Esophagus squamous epithelium (tissue), 5 donors: Measurements from ENCODE around the gene ATP11A. TPM values are rescaled to one million over a fixed set of nuclear protein-coding genes. Genes with fewer than 3 reads are reported as not detected.

ENCODE experiments used
- DNase-seq: peaks from one replicate; lab custom pipeline; 2025; lab: John Stamatoyannopoulos, UW
- H3K27ac ChIP-seq, 4 donors: fragments of 200-600 bp; sonication (generic); one replicate each; pipeline ENCODE4 v1.5.1; 2016 to 2019; ENCODE audit warnings: mild to moderate bottlenecking in 1 of 4
- H3K27me3 ChIP-seq, 4 donors: fragments of 200-600 bp; sonication (generic); 1 replicate in 3 of 4; 2 replicates in 1 of 4; pipeline versions ENCODE4 v1.5.1 to v1.6.0; 2017 to 2021; ENCODE audit warnings: antibody characterized with exemption in 1 of 4
- H3K36me3 ChIP-seq, 3 donors: fragments of 200-600 bp; sonication (generic); one replicate each; pipeline ENCODE4 v1.5.1; 2016 to 2019
- H3K4me1 ChIP-seq, 3 donors: fragments of 200-600 bp; sonication (generic); one replicate each; pipeline ENCODE4 v1.5.1; 2017 to 2019
- H3K4me3 ChIP-seq, 4 donors: fragments of 200-600 bp; sonication (generic); 1 replicate in 3 of 4; 2 replicates in 1 of 4; pipeline ENCODE4 v1.5.1; 2016 to 2019; ENCODE audit warnings: mild to moderate bottlenecking in 2 of 4, moderate library complexity in 1 of 4
- H3K9me3 ChIP-seq, 3 donors: fragments of 200-600 bp; sonication (generic); one replicate each; pipeline ENCODE4 v1.5.1; 2016 to 2019
- CTCF ChIP-seq, 6 experiments: fragments of 450-650 bp in 4 of 6; fragments of 200-600 bp in 2 of 6; sonication (generic) in 2 of 6; IDR thresholded peaks; one replicate each; pipeline ENCODE4 v1.5.1; 2016 to 2019; ENCODE audit warnings: antibody characterized with exemption in 6 of 6, mild to moderate bottlenecking in 4 of 6, moderate library complexity in 4 of 6
- POLR2A ChIP-seq, 4 donors: fragments of 450-650 bp; IDR thresholded peaks; one replicate each; pipeline ENCODE4 v1.6.1; 2017; ENCODE audit warnings: antibody characterized with exemption in 4 of 4, mild to moderate bottlenecking in 4 of 4, moderate library complexity in 3 of 4
- WGBS, 2 donors: methylation state at CpG; one replicate each; pipeline ENCODE4 v1.1.5; 2018; 5-methylcytosine and 5-hydroxymethylcytosine counted together
- intact Hi-C: fragments of 100-400 bp; cut with DNase I; formaldehyde crosslinking; loops from one replicate; pipeline ENCODE4 v1.15.0; 2022
- total RNA-seq, 4 donors: library from RNA; depleted of rRNA; stranded (reverse); fragments of >200 nt; gene quantifications; one replicate each; pipeline ENCODE4 v1.1.0, GENCODE V29; 2016
- donor health status: DM: yes; HTN: yes; CAD: no.

Gene ATP11A
- total RNA-seq, 4 donors from 2014 or later: 9.6 to 20.0 (median 16.1) TPM

- 88 to 94% methylated on average over 2 of the region's 2 CpGs for WGBS, 2 donors
- intact Hi-C loops: no loop called here
- TF ChIP-seq CTCF (IDR thresholded peaks at IDR 0.05) (no peak), POLR2A (IDR thresholded peaks at IDR 0.05) (no peak)
Measured at GRCh38 chr13:112924365-112924764, 234.5 kb downstream of the ATP11A start.

DNA sequence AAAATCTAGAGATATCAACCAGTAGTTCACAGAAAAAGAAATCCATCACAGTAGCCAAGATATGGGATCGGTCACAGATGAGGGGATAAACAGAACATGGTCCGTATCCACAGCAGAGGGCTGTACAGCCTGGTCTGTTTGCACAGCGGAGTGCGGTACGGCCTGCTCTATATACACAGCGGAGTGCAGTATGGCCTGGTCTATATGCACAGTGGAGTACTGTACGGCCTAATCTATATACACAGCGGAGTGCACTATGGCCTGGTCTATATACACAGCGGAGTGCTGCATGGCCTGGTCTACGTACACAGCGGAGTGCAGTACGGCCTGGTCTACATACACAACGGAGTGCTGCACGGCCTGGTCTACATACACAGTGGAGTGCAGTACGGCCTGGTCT, 236.2 kb downstream of the ATP11A start:
- Histone ChIP-seq H3K4me1 (peaks cover 0 to 20% (median 9%) of the 10 kb centered on the region in 3 donors), H3K4me3 (no peak overlapping the region), H3K9me3 (no peaks in the 10 kb centered on the region), H3K27me3 (peaks cover 0 to 48% (median 0%) of the 10 kb centered on the region in 4 donors), H3K27ac (no peak overlapping the region), H3K36me3 (no peaks in the 10 kb centered on the region)
- intact Hi-C loops: no loop called here
- 88 to 89% methylated on average over 10 to 15 of the region's 15 CpGs for WGBS, 2 donors
- no peak for DNase-seq
- TF ChIP-seq POLR2A (IDR thresholded peaks at IDR 0.05): no peak
- no peak for TF ChIP-seq CTCF (IDR thresholded peaks at IDR 0.05)

More at GRCh38 chr13:112924365-112924764, 234.5 kb downstream of the ATP11A start:
- H3K27ac ChIP-seq: no peak overlapping the region
- no peak overlapping the region for H3K4me3 ChIP-seq
- H3K27me3 ChIP-seq: peaks cover 0 to 42% (median 0%) of the 10 kb centered on the region in 4 donors
- no peaks in the 10 kb centered on the region for H3K9me3 ChIP-seq
- DNase-seq: no peak
- H3K36me3 ChIP-seq: no peaks in the 10 kb centered on the region
- H3K4me1 ChIP-seq: peaks cover 0 to 9% (median 5%) of the 10 kb centered on the region in 3 donors

GRCh38 chr13:112926993-112927392, 237.2 kb downstream of the ATP11A start:
- TF ChIP-seq POLR2A (IDR thresholded peaks at IDR 0.05) (no peak), CTCF (IDR thresholded peaks at IDR 0.05) (no peak)
- H3K36me3 ChIP-seq: no peaks in the 10 kb centered on the region
- WGBS, 2 donors: 73 to 87% methylated on average over 5 of the region's 5 CpGs
- no peak overlapping the region for H3K4me3 ChIP-seq
- DNase-seq: no peak
- H3K27ac ChIP-seq: no peak overlapping the region
- peaks cover 0 to 29% (median 9%) of the 10 kb centered on the region in 3 donors for H3K4me1 ChIP-seq
- no peaks in the 10 kb centered on the region for H3K9me3 ChIP-seq
- intact Hi-C loops: no loop called here
- peaks cover 0 to 54% (median 0%) of the 10 kb centered on the region in 4 donors for H3K27me3 ChIP-seq

- Histone ChIP-seq H3K27me3 (peaks cover 0 to 61% (median 0%) of the 10 kb centered on the region in 4 donors), H3K9me3 (no peaks in the 10 kb centered on the region), H3K36me3 (no peaks in the 10 kb centered on the region), H3K27ac (no peak overlapping the region), H3K4me1 (peaks cover 0 to 29% (median 9%) of the 10 kb centered on the region in 3 donors), H3K4me3 (no peak overlapping the region)
- TF ChIP-seq POLR2A (IDR thresholded peaks at IDR 0.05): no peak
- TF ChIP-seq CTCF (IDR thresholded peaks at IDR 0.05): no peak
- 69 to 77% methylated on average over 18 to 21 of the region's 21 CpGs for whole genome bisulfite sequencing, 2 donors
- intact Hi-C loops: no loop called here
- DNase-seq: no peak
Measured at GRCh38 chr13:112928020-112928971, 238.5 kb downstream of the ATP11A start.
